Spleen (tissue), 11 donors: ENCODE results near the gene PDE4D. TPM values are rescaled to one million over a fixed set of nuclear protein-coding genes. Genes with fewer than 3 reads are reported as not detected.

Experiments
- DNase-seq: peaks from one replicate; pipeline ENCODE4 v3.0.0-alpha.2; 2020
- H3K27ac ChIP-seq, 8 donors: fragments of 200-600 bp; sonication (generic) in 7 of 8; 1 replicate in 4 of 8; 2 replicates in 4 of 8; pipeline versions ENCODE4 v1.5.0 to v1.8.0; 2016 to 2021; ENCODE audit warnings: inconsistent platforms in 4 of 8, mild to moderate bottlenecking in 4 of 8, moderate library complexity in 1 of 8
- H3K27me3 ChIP-seq, 7 donors: fragments of 200-600 bp; sonication (generic) in 6 of 7; replicated peaks in 1 of 7; 1 replicate in 4 of 7; 2 replicates in 3 of 7; pipeline versions ENCODE4 v1.5.0 to v1.8.0; 2016 to 2021; ENCODE audit warnings: inconsistent platforms in 3 of 7, mild to moderate bottlenecking in 1 of 7
- H3K36me3 ChIP-seq, 6 donors: fragments of 200-600 bp; sonication (generic) in 5 of 6; 1 replicate in 4 of 6; 2 replicates in 2 of 6; pipeline versions ENCODE4 v1.5.0 to v1.8.0; 2016 to 2021; ENCODE audit warnings: inconsistent platforms in 2 of 6
- H3K4me1 ChIP-seq, 6 donors: fragments of 200-600 bp; sonication (generic) in 5 of 6; 1 replicate in 3 of 6; 2 replicates in 3 of 6; pipeline versions ENCODE4 v1.5.0 to v1.8.0; 2016 to 2021; ENCODE audit warnings: inconsistent platforms in 3 of 6
- H3K4me3 ChIP-seq, 8 donors: fragments of 200-600 bp; sonication (generic) in 7 of 8; 1 replicate in 4 of 8; 2 replicates in 4 of 8; pipeline versions ENCODE4 v1.5.0 to v1.8.0; 2016 to 2021; ENCODE audit warnings: inconsistent platforms in 4 of 8, mild to moderate bottlenecking in 4 of 8, moderate library complexity in 2 of 8
- H3K9me3 ChIP-seq, 8 donors: fragments of 200-600 bp; sonication (generic) in 7 of 8; 1 replicate in 4 of 8; 2 replicates in 4 of 8; pipeline versions ENCODE4 v1.5.0 to v1.8.0; 2016 to 2021; ENCODE audit warnings: inconsistent platforms in 4 of 8
- CTCF ChIP-seq, 11 experiments: fragments of 200-600 bp in 7 of 11; fragments of 450-650 bp in 4 of 11; sonication (generic) in 4 of 11; IDR thresholded peaks in 8 of 11; conservative IDR thresholded peaks in 3 of 11; 1 replicate in 7 of 11; 2 replicates in 4 of 11; pipeline versions ENCODE4 v1.4.0 to v1.8.0; 2016 to 2021; ENCODE audit warnings: antibody characterized with exemption in 11 of 11, inconsistent platforms in 4 of 11, mild to moderate bottlenecking in 1 of 11
- POLR2A ChIP-seq, 3 donors: fragments of 450-650 bp; IDR thresholded peaks; one replicate each; pipeline ENCODE4 v1.5.1; 2017; ENCODE audit warnings: antibody characterized with exemption in 3 of 3, mild to moderate bottlenecking in 1 of 3
- POLR2AphosphoS5 ChIP-seq, 3 donors: sonication (generic); formaldehyde crosslinking; IDR thresholded peaks; one replicate each; pipeline ENCODE4 v1.5.1; 2017; ENCODE audit warnings: antibody characterized with exemption in 3 of 3
- WGBS, 5 donors: extraction: QIAGEN DNeasy Blood & Tissue Kit in 3 of 5; methylation state at CpG; one replicate each; pipeline versions ENCODE4 v1.1.5 to v1.1.7; 2013 to 2018; 5-methylcytosine and 5-hydroxymethylcytosine counted together
- intact Hi-C: fragments of 100-400 bp; cut with DNase I; formaldehyde crosslinking; loops from one replicate; pipeline ENCODE4 v1.15.0; 2023; ENCODE audit warnings: low total_unique reads
- polyA plus RNA-seq, 3 donors: library from polyadenylated mRNA; stranded (reverse); fragments of 200-250 nt; gene quantifications; one replicate each; pipeline ENCODE4 v1.2.1, GENCODE V29; 2013
- total RNA-seq, 7 donors: library from RNA; depleted of rRNA in 3 of 7; stranded (reverse); fragments of >200 nt in 3 of 7; fragmentation: NEBNext Ultra II Directional in 4 of 7; extraction: Animal tissue kit (Norgen Biotek cat#: 25700) in 4 of 7; gene quantifications; one replicate each; pipeline versions ENCODE4 v1.1.0 to v1.2.1, GENCODE V29; 2016 to 2021
- donor health status: healthy with polysubstance abuse.
- donor health status: DM: no; HTN: no; CAD: no; lungs with moderate emphysema.
- donor health status: DM: no; HTN: no; CAD: no.
- donor health status: Bipolar disorder and iron deficiency.
- donor health status: healthy.
- donor health status: DM: no; HTN: no; CAD: no.
- donor health status: DM: yes; HTN: yes; CAD: no.

Gene PDE4D
- total and polyA plus RNA-seq, 10 donors, result 0.88 to 51.8 (median 18.2) TPM

- DNase-seq, result no peak
- TF ChIP-seq CTCF (IDR thresholded peaks at IDR 0.05 in 8 of 11, conservative IDR thresholded peaks at IDR 0.05 in 3 of 11) (no peak), POLR2A (IDR thresholded peaks at IDR 0.05) (no peak), POLR2AphosphoS5 (IDR thresholded peaks at IDR 0.05) (no peak)
- H3K4me1 ChIP-seq, result peaks cover 0 to 15% (median 3%) of the 10 kb centered on the region in 6 donors
- no peaks in the 10 kb centered on the region for H3K9me3 ChIP-seq
- H3K36me3 ChIP-seq, result no peaks in the 10 kb centered on the region
- H3K27me3 ChIP-seq, result no peaks in the 10 kb centered on the region
- no peak overlapping the region for H3K4me3 ChIP-seq
- H3K27ac ChIP-seq, result no peak overlapping the region
- intact Hi-C loops, result no loop called here
These were observed 272.0 kb downstream of the PDE4D start for GRCh38 chr5:59621477-59621876.

GRCh38 chr5:59620535-59621212 is 272.9 kb downstream of the PDE4D start:
- intact Hi-C loops, result no loop called here
- H3K27me3 ChIP-seq, result no peaks in the 10 kb centered on the region
- no peak overlapping the region for H3K4me3 ChIP-seq
- DNase-seq, result no peak
- H3K9me3 ChIP-seq, result no peaks in the 10 kb centered on the region
- H3K4me1 ChIP-seq, result peaks cover 0 to 15% (median 3%) of the 10 kb centered on the region in 6 donors
- TF ChIP-seq POLR2A (IDR thresholded peaks at IDR 0.05) (no peak), CTCF (IDR thresholded peaks at IDR 0.05 in 8 of 11, conservative IDR thresholded peaks at IDR 0.05 in 3 of 11) (no peak), POLR2AphosphoS5 (IDR thresholded peaks at IDR 0.05) (no peak)
- H3K36me3 ChIP-seq, result no peaks in the 10 kb centered on the region
- H3K27ac ChIP-seq, result no peak overlapping the region

- no peaks in the 10 kb centered on the region for H3K27me3 ChIP-seq
- H3K4me1 ChIP-seq, result peaks cover 0 to 15% (median 3%) of the 10 kb centered on the region in 6 donors
- H3K4me3 ChIP-seq, result no peak overlapping the region
- TF ChIP-seq POLR2AphosphoS5 (IDR thresholded peaks at IDR 0.05) (no peak), CTCF (IDR thresholded peaks at IDR 0.05 in 8 of 11, conservative IDR thresholded peaks at IDR 0.05 in 3 of 11) (no peak), POLR2A (IDR thresholded peaks at IDR 0.05) (no peak)
- intact Hi-C loops, result no loop called here
- no peaks in the 10 kb centered on the region for H3K9me3 ChIP-seq
- H3K36me3 ChIP-seq, result no peaks in the 10 kb centered on the region
- 89 to 95% (median 93%) methylated on average over 3 of the region's 3 CpGs for WGBS, 5 donors
- H3K27ac ChIP-seq, result no peak overlapping the region
- no peak for DNase-seq
These were observed 274.9 kb downstream of the PDE4D start for GRCh38 chr5:59618644-59619043.

- peaks cover 0 to 15% (median 3%) of the 10 kb centered on the region in 6 donors for H3K4me1 ChIP-seq
- H3K27ac ChIP-seq, result no peak overlapping the region
- intact Hi-C loops, result no loop called here
- no peak overlapping the region for H3K4me3 ChIP-seq
- TF ChIP-seq POLR2AphosphoS5 (IDR thresholded peaks at IDR 0.05) (no peak), CTCF (IDR thresholded peaks at IDR 0.05 in 8 of 11, conservative IDR thresholded peaks at IDR 0.05 in 3 of 11) (no peak)
- no peaks in the 10 kb centered on the region for H3K36me3 ChIP-seq
- no peaks in the 10 kb centered on the region for H3K9me3 ChIP-seq
- no peak for DNase-seq
- WGBS, 5 donors, result 92 to 95% (median 93%) methylated on average over 9 of the region's 9 CpGs
- no peaks in the 10 kb centered on the region for H3K27me3 ChIP-seq
These were observed 276.2 kb downstream of the PDE4D start for GRCh38 chr5:59617186-59617771.
